ENCODE results near the gene NEMP1.

- TF ChIP-seq, protein P1, sequence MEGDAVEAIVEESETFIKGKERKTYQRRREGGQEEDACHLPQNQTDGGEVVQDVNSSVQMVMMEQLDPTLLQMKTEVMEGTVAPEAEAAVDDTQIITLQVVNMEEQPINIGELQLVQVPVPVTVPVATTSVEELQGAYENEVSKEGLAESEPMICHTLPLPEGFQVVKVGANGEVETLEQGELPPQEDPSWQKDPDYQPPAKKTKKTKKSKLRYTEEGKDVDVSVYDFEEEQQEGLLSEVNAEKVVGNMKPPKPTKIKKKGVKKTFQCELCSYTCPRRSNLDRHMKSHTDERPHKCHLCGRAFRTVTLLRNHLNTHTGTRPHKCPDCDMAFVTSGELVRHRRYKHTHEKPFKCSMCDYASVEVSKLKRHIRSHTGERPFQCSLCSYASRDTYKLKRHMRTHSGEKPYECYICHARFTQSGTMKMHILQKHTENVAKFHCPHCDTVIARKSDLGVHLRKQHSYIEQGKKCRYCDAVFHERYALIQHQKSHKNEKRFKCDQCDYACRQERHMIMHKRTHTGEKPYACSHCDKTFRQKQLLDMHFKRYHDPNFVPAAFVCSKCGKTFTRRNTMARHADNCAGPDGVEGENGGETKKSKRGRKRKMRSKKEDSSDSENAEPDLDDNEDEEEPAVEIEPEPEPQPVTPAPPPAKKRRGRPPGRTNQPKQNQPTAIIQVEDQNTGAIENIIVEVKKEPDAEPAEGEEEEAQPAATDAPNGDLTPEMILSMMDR (IDR thresholded peaks at IDR 0.05 in 8 of 11, conservative IDR thresholded peaks at IDR 0.05 in 3 of 11) = no peak
- TF ChIP-seq POLR2A (IDR thresholded peaks at IDR 0.05) (no peak), POLR2AphosphoS5 (IDR thresholded peaks at IDR 0.05) (no peak)
Observed at GRCh38 chr12:57044889-57045288, 33.7 kb downstream of the NEMP1 start.
